ENCODE results near the gene GALNT14. TPM values are rescaled to one million over a fixed set of nuclear protein-coding genes. Genes with fewer than 3 reads are reported as not detected.

Gene GALNT14
- total and polyA plus RNA-seq, 2 of the 8 experiments (the other 6 are each of a cell fraction or from before 2014, with no cell fraction given), result 13.0 to 13.7 TPM

DNA sequence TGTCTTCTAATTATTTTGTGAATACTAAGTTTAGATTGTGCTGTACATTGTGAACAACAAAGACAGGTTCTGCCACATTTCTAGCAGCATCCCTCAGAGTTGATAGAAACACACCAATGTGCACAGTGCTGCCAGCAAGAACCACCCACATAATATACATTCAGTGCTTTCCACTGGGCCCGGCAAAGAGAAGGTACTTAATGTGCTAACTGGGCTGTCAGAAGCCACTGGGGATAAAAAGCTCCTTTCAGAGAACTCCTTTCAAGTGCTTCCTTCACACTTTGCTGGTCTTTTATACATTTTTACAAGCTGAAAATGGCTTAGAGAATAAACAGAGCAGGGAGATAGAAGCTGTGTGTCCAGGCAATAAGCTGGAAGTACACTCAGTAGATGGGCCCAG lies 273.0 kb downstream of the GALNT14 start:
- DNase-seq (ENCODE audit: low read depth in 1 of 2, low spot score in 2 of 2), result no peak
- H3K4ac ChIP-seq (replicated peaks; ENCODE audit: insufficient read length, low read depth, low read length), result no peak overlapping the region
- no peaks in the 10 kb centered on the region for H3K79me2 ChIP-seq (ENCODE audit: control insufficient read depth in 1 of 2, insufficient read depth in 2 of 2, low read length in 2 of 2)
- no peaks in the 10 kb centered on the region for H3K4me1 ChIP-seq (replicated peaks in 1 of 4; ENCODE audit: control insufficient read depth in 3 of 4, insufficient read depth in 4 of 4, low read length in 3 of 4)
- no peak overlapping the region for H2BK120ac ChIP-seq (replicated peaks; ENCODE audit: low read depth, low read length)
- no peak overlapping the region for H2BK20ac ChIP-seq (ENCODE audit: low read length)
- ChIA-PET CTCF (ENCODE audit: partially characterized antibody) (interaction anchor here (0.6 to 8.4 kb wide), 10 partner anchors 18 to 454 kb away, joined by 3 to 167 read pairs (median 4); no protein-coding TSS in a partner anchor), POLR2A (ENCODE audit: partially characterized antibody) (interaction anchor here (0.5 kb wide), 1 partner anchor 34 kb away, joined by 3 read pairs; no protein-coding TSS in a partner anchor)
- no peak overlapping the region for H4K8ac ChIP-seq (ENCODE audit: extremely low read depth, insufficient read depth, low read length)
- no peak overlapping the region for H2AFZ ChIP-seq (ENCODE audit: low read length)
- no peak overlapping the region for H2AK5ac ChIP-seq (ENCODE audit: low read depth, low read length)
- no peak overlapping the region for H3K27ac ChIP-seq (ENCODE audit: low read depth, low read length)
- H4K5ac ChIP-seq (ENCODE audit: insufficient read length, low read depth, low read length), result no peak overlapping the region
- H3K56ac ChIP-seq (replicated peaks; ENCODE audit: insufficient read length, low read depth, low read length), result no peak overlapping the region
- no peak overlapping the region for H2BK5ac ChIP-seq (ENCODE audit: low read depth, low read length)
- 86% methylated on average over 1 of the region's 1 CpG; no CpG with 5 or more reads in 1 of the 2 experiments for WGBS, 2 experiments (ENCODE audit: extremely low coverage in 1 of 2, insufficient coverage in 1 of 2, insufficient read length in 1 of 2, insufficient replicate concordance in 2 of 2, low coverage in 1 of 2, low lambda C conversion rate in 2 of 2, missing lambda C conversion rate in 1 of 2)
- no peaks in the 10 kb centered on the region for H3K27me3 ChIP-seq (replicated peaks in 1 of 4; ENCODE audit: control insufficient read depth in 3 of 4, extremely low read depth in 1 of 4, insufficient read depth in 3 of 4, low read length in 3 of 4)
- no peak overlapping the region for H4K91ac ChIP-seq (replicated peaks; ENCODE audit: insufficient read length, low read length)
- H3K9ac ChIP-seq (replicated peaks in 1 of 4; ENCODE audit: extremely low read depth in 1 of 4, low read depth in 3 of 4, low read length in 3 of 4), result no peak overlapping the region
- H3K23ac ChIP-seq (ENCODE audit: insufficient read length), result no peak overlapping the region
- H3K79me1 ChIP-seq (ENCODE audit: low read depth, low read length), result no peaks in the 10 kb centered on the region
- H4K20me1 ChIP-seq (replicated peaks in 1 of 2; ENCODE audit: control insufficient read depth in 1 of 2, insufficient read depth in 2 of 2, low read length in 2 of 2), result no peaks in the 10 kb centered on the region
- H3K18ac ChIP-seq (ENCODE audit: extremely low read depth, low read length), result no peak overlapping the region
- no peaks in the 10 kb centered on the region for H3K23me2 ChIP-seq (ENCODE audit: low read depth, low read length)
- no peak overlapping the region for H2BK15ac ChIP-seq (ENCODE audit: low read length)
- H3K14ac ChIP-seq (ENCODE audit: insufficient read length), result no peak overlapping the region
- no peak for FAIRE-seq
- no peak for TF ChIP-seq RFX5 (IDR thresholded peaks at IDR 0.05; ENCODE audit: borderline replicate concordance, low read depth, low read length)
- no peak for TF ChIP-seq POLR2A (IDR thresholded peaks at IDR 0.05; ENCODE audit: control extremely low read depth in 1 of 2, low read depth in 2 of 2, low read length in 2 of 2)
- no peak for TF ChIP-seq BACH1 (IDR thresholded peaks at IDR 0.05; ENCODE audit: low read length)
- TF ChIP-seq SIN3A (conservative IDR thresholded peaks at IDR 0.05 in 1 of 2, IDR thresholded peaks at IDR 0.05 in 1 of 2; ENCODE audit: low read depth in 1 of 2, low read length in 2 of 2), result no peak
- no peak for TF ChIP-seq MAFK (IDR thresholded peaks at IDR 0.05; ENCODE audit: low read depth, low read length)
- TF ChIP-seq TAF1 (IDR thresholded peaks at IDR 0.05; ENCODE audit: low read depth, low read length), result no peak
- no peak for TF ChIP-seq JUN (IDR thresholded peaks at IDR 0.05; ENCODE audit: low read depth, low read length)
- TF ChIP-seq, protein P1, sequence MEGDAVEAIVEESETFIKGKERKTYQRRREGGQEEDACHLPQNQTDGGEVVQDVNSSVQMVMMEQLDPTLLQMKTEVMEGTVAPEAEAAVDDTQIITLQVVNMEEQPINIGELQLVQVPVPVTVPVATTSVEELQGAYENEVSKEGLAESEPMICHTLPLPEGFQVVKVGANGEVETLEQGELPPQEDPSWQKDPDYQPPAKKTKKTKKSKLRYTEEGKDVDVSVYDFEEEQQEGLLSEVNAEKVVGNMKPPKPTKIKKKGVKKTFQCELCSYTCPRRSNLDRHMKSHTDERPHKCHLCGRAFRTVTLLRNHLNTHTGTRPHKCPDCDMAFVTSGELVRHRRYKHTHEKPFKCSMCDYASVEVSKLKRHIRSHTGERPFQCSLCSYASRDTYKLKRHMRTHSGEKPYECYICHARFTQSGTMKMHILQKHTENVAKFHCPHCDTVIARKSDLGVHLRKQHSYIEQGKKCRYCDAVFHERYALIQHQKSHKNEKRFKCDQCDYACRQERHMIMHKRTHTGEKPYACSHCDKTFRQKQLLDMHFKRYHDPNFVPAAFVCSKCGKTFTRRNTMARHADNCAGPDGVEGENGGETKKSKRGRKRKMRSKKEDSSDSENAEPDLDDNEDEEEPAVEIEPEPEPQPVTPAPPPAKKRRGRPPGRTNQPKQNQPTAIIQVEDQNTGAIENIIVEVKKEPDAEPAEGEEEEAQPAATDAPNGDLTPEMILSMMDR (IDR thresholded peaks at IDR 0.05; ENCODE audit: control extremely low read depth in 1 of 3, insufficient read depth in 1 of 3, low read depth in 1 of 3, low read length in 3 of 3), result no peak
- no peak for TF ChIP-seq ZNF274 (IDR thresholded peaks at IDR 0.05; ENCODE audit: borderline replicate concordance, extremely low read depth, low read length)
- H2BK12ac ChIP-seq (ENCODE audit: low read depth, low read length), result no peak overlapping the region
- no peak overlapping the region for H3K4me2 ChIP-seq (ENCODE audit: insufficient read depth in 1 of 2, low read depth in 2 of 2, low read length in 2 of 2)
- peaks cover 0 to 2% (median 0%) of the 10 kb centered on the region in 4 experiments; a peak in 1 of 8 replicates for H3K36me3 ChIP-seq (ENCODE audit: control insufficient read depth in 2 of 4, insufficient read depth in 4 of 4, low read length in 3 of 4)
- H3K4me3 ChIP-seq (ENCODE audit: extremely low read depth in 1 of 4, insufficient read depth in 2 of 4, low read depth in 3 of 4, low read length in 4 of 4), result no peak overlapping the region
- H3K9me3 ChIP-seq (ENCODE audit: insufficient read depth in 2 of 2, low read depth in 1 of 2, low read length in 1 of 2), result no peaks in the 10 kb centered on the region

All from H1 (cell line).